ENCODE data around the gene AK3. TPM values are rescaled to one million over a fixed set of nuclear protein-coding genes. Genes with fewer than 3 reads are reported as not detected.

Gene AK3
- total RNA-seq, 1 donor from 2014 or later = 197 TPM

DNA sequence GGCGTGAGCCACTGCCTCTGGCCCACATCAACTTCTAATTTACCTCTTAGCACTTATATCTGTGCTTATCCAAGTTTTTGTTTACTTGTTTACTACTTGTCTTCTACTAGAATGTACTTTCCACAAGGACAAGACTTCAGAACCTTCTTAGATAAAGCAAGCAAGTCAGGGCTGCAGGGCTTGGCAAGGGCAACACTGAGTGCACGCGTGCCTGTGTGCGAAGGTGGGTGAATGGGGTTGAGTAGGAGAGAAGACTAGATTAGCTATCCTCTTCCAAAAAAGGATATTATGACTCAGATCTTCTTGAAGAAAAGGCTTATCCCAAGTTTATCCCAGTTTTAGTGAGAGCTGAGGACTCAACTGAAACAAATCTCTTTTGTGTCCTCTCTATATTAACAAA, 19.3 kb downstream of the AK3 start:
- no peak for TF ChIP-seq CTCF (IDR thresholded peaks at IDR 0.05; ENCODE audit: borderline replicate concordance)
- DNase-seq = no peak
- no peak overlapping the region for H3K4me3 ChIP-seq
- intact Hi-C loops (cut with micrococcal nuclease) = no loop called here
- H3K27me3 ChIP-seq (ENCODE audit: low read depth) = no peaks in the 10 kb centered on the region
- H3K4me1 ChIP-seq = peaks cover 6% of the 10 kb centered on the region
- no peaks in the 10 kb centered on the region for H3K9me3 ChIP-seq (replicated peaks)
- H3K36me3 ChIP-seq = peaks cover 57% of the 10 kb centered on the region
- H3K27ac ChIP-seq (replicated peaks) = no peak overlapping the region

DNA sequence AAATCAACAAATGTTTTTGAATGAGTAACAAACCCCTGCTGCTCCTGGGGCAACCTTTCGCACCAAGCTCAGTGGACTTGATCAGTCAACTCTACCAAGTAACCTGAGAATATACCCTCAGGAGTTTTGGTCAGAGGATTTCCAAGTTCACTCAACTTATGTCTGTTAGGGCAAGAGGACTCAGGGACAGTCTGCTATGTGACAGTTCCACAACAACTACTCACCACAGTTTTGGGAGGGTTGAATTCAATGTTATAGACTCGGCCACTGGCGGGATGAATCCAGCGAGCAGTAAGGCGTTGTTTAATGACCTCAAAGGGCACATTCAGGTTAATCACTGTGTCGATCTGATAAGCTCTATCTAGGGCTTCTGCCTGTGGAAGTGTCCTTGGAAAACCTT, 22.1 kb downstream of the AK3 start:
- H3K27me3 ChIP-seq (ENCODE audit: low read depth) = no peaks in the 10 kb centered on the region
- H3K4me3 ChIP-seq = no peak overlapping the region
- no peak for TF ChIP-seq CTCF (IDR thresholded peaks at IDR 0.05; ENCODE audit: borderline replicate concordance)
- no peak overlapping the region for H3K27ac ChIP-seq (replicated peaks)
- peaks cover 6% of the 10 kb centered on the region for H3K4me1 ChIP-seq
- H3K9me3 ChIP-seq (replicated peaks) = no peaks in the 10 kb centered on the region
- intact Hi-C loops (cut with micrococcal nuclease) = no loop called here
- peaks cover 75% of the 10 kb centered on the region for H3K36me3 ChIP-seq
- DNase-seq = no peak

DNA sequence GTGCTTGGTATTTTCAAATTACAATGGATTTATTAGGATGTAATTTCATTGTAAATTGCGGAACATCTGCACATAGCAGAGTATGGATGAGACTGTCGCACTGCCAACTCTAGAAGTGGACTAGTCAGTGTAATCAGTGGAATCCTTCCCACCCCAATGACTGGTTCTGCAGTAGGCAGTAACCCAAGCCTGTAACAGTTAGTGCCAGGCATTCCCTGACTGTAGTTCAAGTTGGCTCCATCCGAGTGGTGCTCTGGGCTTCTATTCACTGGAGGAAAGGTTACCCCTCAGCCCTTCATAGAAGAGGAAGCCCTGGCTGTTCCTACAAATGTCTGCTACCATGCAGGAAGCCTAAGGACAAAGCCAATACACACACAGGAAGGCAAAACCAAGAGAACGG, 23.2 kb downstream of the AK3 start:
- Histone ChIP-seq H3K4me3 (no peak overlapping the region), H3K9me3 (replicated peaks) (no peaks in the 10 kb centered on the region), H3K4me1 (peaks cover 6% of the 10 kb centered on the region), H3K27me3 (ENCODE audit: low read depth) (no peaks in the 10 kb centered on the region), H3K27ac (replicated peaks) (peak overlapping the region; percentile 11), H3K36me3 (peaks cover 82% of the 10 kb centered on the region)
- intact Hi-C loops (cut with micrococcal nuclease) = no loop called here
- no peak for DNase-seq
- no peak for TF ChIP-seq CTCF (IDR thresholded peaks at IDR 0.05; ENCODE audit: borderline replicate concordance)

DNA sequence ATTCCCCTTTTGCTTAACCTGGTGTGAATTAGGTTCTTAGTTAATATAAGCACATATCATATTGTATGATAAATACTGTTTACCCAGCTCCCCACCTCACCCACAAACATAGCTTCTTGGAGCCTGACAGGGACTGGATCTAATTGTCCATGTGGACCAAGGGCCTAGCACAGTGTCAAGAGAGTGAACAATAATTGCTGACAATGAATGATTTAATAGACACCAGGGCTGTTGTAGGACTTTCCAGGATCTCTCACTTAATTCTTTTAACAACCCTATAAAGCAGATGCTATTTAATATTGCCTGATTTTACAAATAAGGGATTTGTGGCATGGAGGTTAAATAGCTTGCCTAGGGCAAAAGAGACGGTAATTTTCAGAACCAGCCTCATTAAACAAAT, 24.8 kb downstream of the AK3 start:
- Histone ChIP-seq H3K27ac (replicated peaks) (no peak overlapping the region), H3K27me3 (ENCODE audit: low read depth) (no peaks in the 10 kb centered on the region), H3K4me3 (no peak overlapping the region), H3K36me3 (peaks cover 83% of the 10 kb centered on the region), H3K4me1 (peaks cover 6% of the 10 kb centered on the region), H3K9me3 (replicated peaks) (no peaks in the 10 kb centered on the region)
- no peak for DNase-seq
- TF ChIP-seq CTCF (IDR thresholded peaks at IDR 0.05; ENCODE audit: borderline replicate concordance) = no peak
- intact Hi-C loops (cut with micrococcal nuclease) = no loop called here

GRCh38 chr9:4714266-4715016, 26.6 kb downstream of the AK3 start:
- no peak for TF ChIP-seq CTCF (IDR thresholded peaks at IDR 0.05; ENCODE audit: borderline replicate concordance)
- DNase-seq = no peak
- H3K36me3 ChIP-seq = peaks cover 83% of the 10 kb centered on the region

More at GRCh38 chr9:4714266-4715016, 26.6 kb downstream of the AK3 start:
- no peaks in the 10 kb centered on the region for H3K27me3 ChIP-seq (ENCODE audit: low read depth)
- intact Hi-C loops (cut with micrococcal nuclease) = no loop called here
- H3K27ac ChIP-seq (replicated peaks) = no peak overlapping the region
- H3K4me3 ChIP-seq = no peak overlapping the region
- no peaks in the 10 kb centered on the region for H3K9me3 ChIP-seq (replicated peaks)
- H3K4me1 ChIP-seq = peaks cover 6% of the 10 kb centered on the region
